Spinal cord (tissue), 10 donors: ENCODE data around the gene EXOSC9. TPM values are rescaled to one million over a fixed set of nuclear protein-coding genes. Genes with fewer than 3 reads are reported as not detected.
"Not testable (repeated sequence)": the region's sequence is repeated elsewhere in the genome, so short reads cannot be mapped to it uniquely, and the experiment has no call there.

ENCODE experiments used
- DNase-seq, 6 donors: peaks; one replicate each; pipeline versions ENCODE4 v3.0.0 to v3.0.0-alpha.2; 2013 to 2015; ENCODE audit warnings: low spot score in 6 of 6, low read depth in 4 of 6
- H3K27ac ChIP-seq: one replicate; pipeline ENCODE4 v1.5.1; 2013; ENCODE audit warnings: low read depth, low read length, control low read depth
- H3K27me3 ChIP-seq: one replicate; pipeline ENCODE4 v1.6.1; 2013; ENCODE audit warnings: low read length; ENCODE audit not compliant: control insufficient read depth, insufficient read depth
- H3K36me3 ChIP-seq: one replicate; pipeline ENCODE4 v1.6.1; 2013; ENCODE audit warnings: low read length; ENCODE audit not compliant: control insufficient read depth, insufficient read depth
- H3K4me1 ChIP-seq: one replicate; pipeline ENCODE4 v1.6.1; 2013; ENCODE audit warnings: low read length; ENCODE audit not compliant: control insufficient read depth, insufficient read depth
- H3K4me3 ChIP-seq: one replicate; pipeline ENCODE4 v1.5.1; 2013; ENCODE audit warnings: low read depth, low read length, control low read depth
- H3K9me3 ChIP-seq: one replicate; pipeline ENCODE4 v1.6.1; 2013; ENCODE audit warnings: low read length; ENCODE audit not compliant: control insufficient read depth, insufficient read depth
- WGBS: methylation state at CpG from one replicate; pipeline ENCODE4 v1.1.5; 2013; ENCODE audit warnings: missing lambda C conversion rate; ENCODE audit not compliant: insufficient coverage; 5-methylcytosine and 5-hydroxymethylcytosine counted together
- long read RNA-seq, 4 donors: transcript quantifications; one replicate each; lab custom pipeline, GENCODE V29; 2026
- polyA plus RNA-seq, 2 donors: library from polyadenylated mRNA; unstranded; fragments of 120-200 nt; gene quantifications; one replicate each; pipeline ENCODE4 v1.2.1, GENCODE V29; 2013; ENCODE audit not compliant: insufficient read length in 2 of 2
- total RNA-seq, 2 donors: library from RNA; depleted of rRNA in 1 of 2; stranded (reverse); fragments of 120-200 nt in 1 of 2; fragments of >200 nt in 1 of 2; gene quantifications; one replicate each; pipeline versions ENCODE4 v1.2.3 to v1.2.4, GENCODE V29; 2013 to 2014
- donor health status: healthy.

The EXOSC9 gene, protein sequence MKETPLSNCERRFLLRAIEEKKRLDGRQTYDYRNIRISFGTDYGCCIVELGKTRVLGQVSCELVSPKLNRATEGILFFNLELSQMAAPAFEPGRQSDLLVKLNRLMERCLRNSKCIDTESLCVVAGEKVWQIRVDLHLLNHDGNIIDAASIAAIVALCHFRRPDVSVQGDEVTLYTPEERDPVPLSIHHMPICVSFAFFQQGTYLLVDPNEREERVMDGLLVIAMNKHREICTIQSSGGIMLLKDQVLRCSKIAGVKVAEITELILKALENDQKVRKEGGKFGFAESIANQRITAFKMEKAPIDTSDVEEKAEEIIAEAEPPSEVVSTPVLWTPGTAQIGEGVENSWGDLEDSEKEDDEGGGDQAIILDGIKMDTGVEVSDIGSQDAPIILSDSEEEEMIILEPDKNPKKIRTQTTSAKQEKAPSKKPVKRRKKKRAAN
- total RNA-seq: 10 to 100 TPM; 27.4 to 31.4 TPM
- 10 to 100 TPM; 32.0 to 34.1 TPM for polyA plus RNA-seq
- long read RNA-seq, donor 1, transcript EXOSC9-201 (12 exons, 1,481 nt): major isoform, 10 of 18 reads
- long read RNA-seq, donor 1, partial matches to known transcripts: 8 of 18 reads
- long read RNA-seq, donor 1, other reads (novel, unspliced or antisense): 0 of 18 reads
- long read RNA-seq, donor 2, partial matches to known transcripts: 0 of 1 reads
- long read RNA-seq, donor 2, other reads (novel, unspliced or antisense): 0 of 1 reads
- long read RNA-seq, donor 3, partial matches to known transcripts: 0 of 2 reads
- long read RNA-seq, donor 3, other reads (novel, unspliced or antisense): 0 of 2 reads
- long read RNA-seq, donor 4, transcript EXOSC9-201 (12 exons, 1,481 nt): major isoform, 8 of 73 reads
- long read RNA-seq, donor 4, partial matches to known transcripts: 65 of 73 reads
- long read RNA-seq, donor 4, other reads (novel, unspliced or antisense): 0 of 73 reads

DNA sequence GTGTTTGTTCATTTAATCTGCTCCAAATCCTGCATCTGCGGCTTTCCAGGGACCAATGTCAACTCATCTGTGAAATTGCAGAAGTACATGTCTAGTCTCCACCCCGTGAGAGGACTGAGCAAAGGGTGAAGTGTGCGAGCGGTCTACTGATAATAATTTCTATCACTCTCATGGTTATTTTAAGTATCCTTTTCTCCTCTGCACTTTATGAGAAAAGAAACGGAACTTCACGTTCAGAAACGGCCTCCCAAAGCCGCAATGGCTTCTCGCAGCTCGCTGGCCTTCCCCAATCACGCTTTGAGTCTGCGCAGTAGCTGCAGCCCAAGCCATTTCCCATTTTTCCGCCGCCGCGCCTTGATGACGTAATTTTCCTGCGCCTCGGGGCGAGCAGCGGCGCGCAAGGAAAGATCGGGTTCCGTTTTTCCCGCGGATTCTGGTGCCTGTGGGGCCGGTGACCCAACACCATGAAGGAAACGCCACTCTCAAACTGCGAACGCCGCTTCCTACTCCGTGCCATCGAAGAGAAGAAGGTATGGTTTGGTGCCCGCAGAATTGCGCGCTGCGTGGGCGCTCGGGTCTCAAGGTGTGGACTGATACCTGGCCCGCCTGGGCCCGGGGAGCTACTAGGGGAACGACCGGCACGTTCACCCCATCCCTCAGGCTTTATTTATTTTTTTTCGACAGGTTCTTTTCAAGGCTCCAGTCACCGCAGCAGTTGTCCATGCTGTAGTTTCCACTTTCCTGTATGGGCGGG lies at the start of gene EXOSC9:
EXOSC9 (plus strand) TSS at position 363 of the 754 bp plus-strand sequence; CDS start at position 465, 102 bp downstream.
- peak within 1 kb of the TSS; percentile 79 for H3K27ac ChIP-seq
- no peaks in the 10 kb centered on the region for H3K4me1 ChIP-seq
- H3K36me3 ChIP-seq: peaks cover 10% of the 10 kb centered on the region
- WGBS: under 1% methylated on average over 43 of the region's 48 CpGs
- DNase-seq: peak; percentile 95 to 99 (median 96)
- no peaks in the 10 kb centered on the region for H3K27me3 ChIP-seq
- H3K4me3 ChIP-seq: peak within 1 kb of the TSS; percentile 94
- no peaks in the 10 kb centered on the region for H3K9me3 ChIP-seq

DNA sequence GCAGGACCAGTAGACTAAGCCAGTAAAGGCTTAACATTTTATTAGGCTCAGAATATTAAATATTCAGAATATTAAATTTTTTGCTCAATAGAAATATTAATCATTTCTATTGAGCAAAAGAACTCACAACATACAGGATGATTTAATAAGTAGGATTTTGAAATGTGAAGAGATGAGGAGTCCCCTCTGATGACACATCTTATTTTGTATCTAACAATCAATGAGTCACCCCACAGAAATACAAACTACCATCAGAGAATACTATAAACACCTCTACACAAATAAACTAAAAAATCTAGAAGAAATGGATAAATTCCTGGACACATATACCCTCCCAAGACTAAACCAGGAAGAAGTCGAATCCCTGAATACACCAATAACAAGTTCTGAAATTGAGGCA lies 49.0 kb upstream of the EXOSC9 start:
- not testable (repeated sequence) for H3K27me3 ChIP-seq, H3K9me3 ChIP-seq, H3K27ac ChIP-seq, H3K4me1 ChIP-seq, DNase-seq, H3K36me3 ChIP-seq, H3K4me3 ChIP-seq
- no CpG with 5 or more reads among the region's 1 CpG for WGBS

DNA sequence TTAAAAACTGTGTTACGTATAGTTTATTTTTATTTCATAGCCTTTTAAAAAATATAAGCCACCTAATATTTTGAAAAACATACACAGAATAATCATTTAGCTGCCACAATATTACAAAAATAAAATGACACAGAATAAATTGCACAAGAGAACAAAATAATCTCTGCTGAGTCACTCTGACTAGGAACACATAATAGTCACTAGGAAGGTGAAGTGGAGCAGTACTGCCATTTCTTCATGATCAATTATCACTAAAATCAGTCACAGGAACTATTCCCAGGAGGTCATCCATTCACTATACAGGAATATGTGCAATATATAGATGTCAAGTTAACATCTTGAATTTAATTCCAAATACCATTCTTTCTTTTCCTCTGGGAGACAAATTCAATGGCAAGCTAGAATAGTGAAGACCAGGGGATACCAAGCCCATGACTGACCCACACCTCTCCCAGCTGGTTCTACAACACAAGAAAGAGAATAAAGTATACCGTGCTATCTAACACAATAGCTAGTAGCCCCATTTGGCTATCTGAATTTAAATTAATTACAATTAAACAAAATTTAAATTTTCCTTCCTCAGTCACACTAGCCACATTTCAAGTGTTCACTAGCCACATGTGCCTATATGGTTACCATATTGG lies 42.1 kb upstream of the EXOSC9 start:
- no peaks in the 10 kb centered on the region for H3K9me3 ChIP-seq
- DNase-seq: no peak
- WGBS: no CpG with 5 or more reads among the region's 2 CpGs

DNA sequence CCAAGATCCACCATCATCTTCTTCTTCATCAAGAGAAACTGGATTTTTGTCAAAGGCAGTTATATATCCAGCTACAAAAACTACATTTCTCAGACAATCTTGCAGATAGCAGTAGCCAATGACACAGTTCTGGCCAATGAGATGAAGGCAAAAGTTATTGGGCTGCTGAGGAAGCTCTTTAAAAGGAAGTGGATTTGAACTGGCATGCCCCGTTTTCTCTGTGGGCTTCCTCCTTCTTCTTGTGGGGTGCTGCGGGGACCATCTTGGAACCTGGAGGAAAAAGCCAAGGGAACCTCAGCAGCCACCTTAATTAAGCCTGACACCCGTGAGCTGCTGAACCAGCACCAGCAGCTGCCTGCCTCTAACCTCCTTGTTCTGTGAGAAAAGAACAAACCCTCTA lies 40.9 kb upstream of the EXOSC9 start:
- peaks cover 8% of the 10 kb centered on the region for H3K4me1 ChIP-seq
- 80% methylated on average over 2 of the region's 3 CpGs for WGBS
- H3K27ac ChIP-seq: no peak overlapping the region
- no peaks in the 10 kb centered on the region for H3K36me3 ChIP-seq
- H3K9me3 ChIP-seq: no peaks in the 10 kb centered on the region
- DNase-seq: no peak
- no peak overlapping the region for H3K4me3 ChIP-seq
- peaks cover 20% of the 10 kb centered on the region for H3K27me3 ChIP-seq

More for the DNA sequence above, 42.1 kb upstream of the EXOSC9 start:
- H3K4me1 ChIP-seq: no peaks in the 10 kb centered on the region
- H3K27me3 ChIP-seq: peaks cover 9% of the 10 kb centered on the region
- no peak overlapping the region for H3K27ac ChIP-seq
- no peaks in the 10 kb centered on the region for H3K36me3 ChIP-seq
- H3K4me3 ChIP-seq: no peak overlapping the region

DNA sequence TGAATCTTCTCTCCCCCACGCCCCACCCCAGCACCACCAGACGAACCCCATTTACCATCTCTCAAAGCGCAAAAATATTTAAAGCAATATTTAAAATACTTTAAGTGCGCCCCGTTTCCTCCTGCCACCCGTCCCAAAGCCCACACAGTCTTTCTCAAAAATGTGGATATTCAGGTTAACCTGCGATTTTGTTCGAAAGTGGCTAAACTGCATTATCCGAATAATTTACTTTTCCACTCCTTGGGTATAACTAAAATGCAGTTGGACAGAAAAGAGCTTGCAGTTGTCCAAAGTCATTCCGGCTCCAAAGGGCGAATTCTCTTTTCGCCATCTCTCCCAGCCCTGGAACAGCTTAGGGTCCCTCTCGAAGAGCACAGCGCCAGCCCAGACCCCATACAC lies 36.8 kb upstream of the EXOSC9 start:
- Histone ChIP-seq H3K27ac (no peak overlapping the region), H3K36me3 (no peaks in the 10 kb centered on the region), H3K4me1 (peaks cover 9% of the 10 kb centered on the region), H3K4me3 (peak overlapping the region; percentile 42), H3K9me3 (no peaks in the 10 kb centered on the region), H3K27me3 (peaks cover 45% of the 10 kb centered on the region)
- WGBS: 12% methylated on average over 10 of the region's 14 CpGs
- no peak for DNase-seq

DNA sequence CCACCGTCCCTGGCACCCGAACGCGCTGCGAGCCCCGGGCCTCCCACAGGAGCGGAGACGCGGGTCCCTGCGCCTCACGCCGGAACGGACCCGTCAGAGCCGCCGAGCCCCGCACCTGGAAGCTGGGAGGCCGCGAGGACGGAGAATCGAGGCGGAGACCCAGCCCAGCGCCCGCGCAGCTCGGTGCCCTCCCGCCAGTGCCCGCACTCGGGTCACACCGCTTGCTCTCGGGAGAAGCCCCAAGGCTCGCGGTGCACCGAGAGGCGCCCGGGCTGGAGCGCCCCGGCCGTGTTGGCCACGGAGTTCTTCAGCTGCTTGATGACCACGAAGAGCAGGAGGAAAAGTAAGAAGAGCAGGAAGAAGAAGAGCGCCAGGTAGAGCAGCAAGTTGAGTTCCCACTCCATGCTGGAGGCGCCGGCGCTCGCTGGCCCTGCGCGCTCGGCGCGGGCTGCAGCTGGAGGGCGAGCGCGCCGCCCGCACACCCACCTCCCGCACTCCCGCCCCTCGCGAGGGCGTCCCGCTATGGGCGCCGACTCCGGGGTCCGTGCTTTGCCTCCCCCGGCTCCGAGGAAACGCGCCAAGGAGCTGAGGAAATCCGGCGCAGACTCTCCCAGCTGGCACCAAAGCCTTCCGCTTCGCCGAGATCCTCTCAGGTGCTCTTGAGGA lies 36.3 kb upstream of the EXOSC9 start, which contains the start of gene SMIM43:
SMIM43 (minus strand) TSS at position 463 of the 666 bp plus-strand sequence; CDS start at position 404, 59 bp downstream.
- H3K4me3 ChIP-seq: peak within 1 kb of the TSS; percentile 42
- peaks cover 9% of the 10 kb centered on the region for H3K4me1 ChIP-seq
- H3K27ac ChIP-seq: no peak within 1 kb of the TSS
- H3K27me3 ChIP-seq: peaks cover 45% of the 10 kb centered on the region
- WGBS: under 1% methylated on average over 75 of the region's 75 CpGs
- H3K9me3 ChIP-seq: no peaks in the 10 kb centered on the region
- H3K36me3 ChIP-seq: no peaks in the 10 kb centered on the region
- peak in 2 of 6 donors; percentile 52 to 56 for DNase-seq

DNA sequence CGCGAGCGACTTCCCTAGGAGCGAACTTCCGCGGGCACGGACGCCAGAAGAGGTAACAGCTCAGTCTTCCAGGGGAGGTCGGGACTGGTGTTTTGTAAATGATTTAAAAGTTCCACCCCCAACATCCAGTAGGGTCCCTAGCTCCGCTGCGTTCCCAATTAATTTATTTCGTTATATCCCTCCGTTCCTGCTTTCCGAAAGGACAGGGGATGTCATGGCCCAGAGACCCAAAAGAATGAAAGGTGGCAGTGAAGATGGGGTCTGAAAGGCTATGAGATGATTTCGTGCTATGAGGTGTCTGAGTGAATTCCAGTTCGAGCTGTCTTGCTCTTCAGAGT lies 35.8 kb upstream of the EXOSC9 start:
- H3K36me3 ChIP-seq: no peaks in the 10 kb centered on the region
- WGBS: 21% methylated on average over 2 of the region's 16 CpGs
- H3K4me3 ChIP-seq: peak overlapping the region; percentile 42
- H3K27me3 ChIP-seq: peaks cover 45% of the 10 kb centered on the region
- no peak overlapping the region for H3K27ac ChIP-seq
- H3K9me3 ChIP-seq: no peaks in the 10 kb centered on the region
- peaks cover 9% of the 10 kb centered on the region for H3K4me1 ChIP-seq
- no peak for DNase-seq

DNA sequence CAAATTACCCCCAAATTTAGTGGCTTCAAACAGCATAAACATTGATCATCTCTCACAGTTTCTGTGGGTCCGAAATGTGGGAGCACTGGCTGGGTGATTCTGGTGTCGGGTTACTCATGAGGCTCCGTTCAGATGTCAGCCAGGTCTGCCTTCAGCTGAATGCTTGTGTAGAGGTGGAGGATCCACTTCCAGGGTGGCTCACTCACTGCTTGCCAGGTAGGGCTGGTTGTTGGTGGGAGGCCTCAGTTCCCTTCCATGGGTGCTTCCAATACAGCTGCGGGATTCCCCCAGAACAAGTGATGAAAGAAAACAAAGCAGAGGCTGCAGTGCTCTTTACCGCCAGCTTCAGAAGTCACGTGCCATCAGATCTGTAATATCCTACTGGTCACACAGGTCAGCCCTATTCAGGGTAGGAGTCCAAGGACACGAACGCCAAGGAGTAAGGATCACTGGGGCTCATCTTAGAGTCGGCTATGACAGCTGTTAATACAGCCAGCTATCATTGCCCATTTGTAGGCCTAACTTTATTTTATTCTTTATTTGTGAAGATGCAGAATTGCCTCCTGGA lies 35.1 kb upstream of the EXOSC9 start:
- no peak for DNase-seq
- Histone ChIP-seq H3K27ac (no peak overlapping the region), H3K4me1 (peaks cover 9% of the 10 kb centered on the region), H3K27me3 (peaks cover 48% of the 10 kb centered on the region), H3K36me3 (no peaks in the 10 kb centered on the region), H3K9me3 (no peaks in the 10 kb centered on the region), H3K4me3 (no peak overlapping the region)
- 78% methylated on average over 8 of the region's 9 CpGs for WGBS
